Uterus (tissue), 4 donors: ENCODE results near the gene R3HCC1L. TPM values are rescaled to one million over a fixed set of nuclear protein-coding genes. Genes with fewer than 3 reads are reported as not detected.
"Not testable (repeated sequence)": the region's sequence is repeated elsewhere in the genome, so short reads cannot be mapped to it uniquely, and the experiment has no call there.

ENCODE experiments used
- DNase-seq, 2 donors: peaks; one replicate each; pipeline ENCODE4 v3.0.0-alpha.2; 2019 to 2020
- H3K27ac ChIP-seq, 2 donors: fragments of 200-600 bp; sonication (generic); 1 replicate in 1 of 2; 2 replicates in 1 of 2; pipeline ENCODE4 v1.5.1; 2016 to 2018
- H3K27me3 ChIP-seq, 2 donors: fragments of 200-600 bp; sonication (generic); one replicate each; pipeline ENCODE4 v1.5.1; 2018 to 2019; ENCODE audit warnings: control low read depth in 1 of 2
- H3K36me3 ChIP-seq, 2 donors: fragments of 200-600 bp; sonication (generic); one replicate each; pipeline ENCODE4 v1.5.1; 2019; ENCODE audit warnings: control low read depth in 1 of 2
- H3K4me1 ChIP-seq, 2 donors: fragments of 200-600 bp; sonication (generic); one replicate each; pipeline ENCODE4 v1.5.1; 2018 to 2019; ENCODE audit warnings: control low read depth in 1 of 2
- H3K4me3 ChIP-seq, 2 donors: fragments of 200-600 bp; sonication (generic); 1 replicate in 1 of 2; 2 replicates in 1 of 2; pipeline ENCODE4 v1.5.1; 2018 to 2019; ENCODE audit warnings: mild to moderate bottlenecking in 1 of 2
- H3K9me3 ChIP-seq, 2 donors: fragments of 200-600 bp; sonication (generic); one replicate each; pipeline ENCODE4 v1.5.1; 2019; ENCODE audit warnings: control low read depth in 1 of 2
- POLR2A ChIP-seq, 2 donors: fragments of 450-650 bp; IDR thresholded peaks; one replicate each; pipeline ENCODE4 v1.6.1; 2016; ENCODE audit warnings: antibody characterized with exemption in 2 of 2, mild to moderate bottlenecking in 1 of 2, moderate library complexity in 1 of 2
- intact Hi-C: fragments of 100-400 bp; cut with DNase I; formaldehyde crosslinking; loops from one replicate; pipeline ENCODE4 v1.15.1; 2023; ENCODE audit warnings: low total_unique reads
- total RNA-seq, 4 donors: library from RNA; depleted of rRNA in 3 of 4; stranded (reverse); fragments of >200 nt in 3 of 4; gene quantifications; one replicate each; pipeline versions ENCODE4 v1.1.0 to v1.2.4, GENCODE V29; 2014 to 2023
- TF ChIP-seq, protein P1 (sequence below), 4 experiments: fragments of 200-600 bp in 2 of 4; fragments of 450-650 bp in 2 of 4; sonication (generic) in 2 of 4; IDR thresholded peaks; one replicate each; pipeline ENCODE4 v1.5.1; 2016 to 2019; ENCODE audit warnings: antibody characterized with exemption in 4 of 4, mild to moderate bottlenecking in 2 of 4, moderate library complexity in 1 of 4
- donor health status: DM: yes; HTN: yes; CAD: no.

R3HCC1L gene
- total RNA-seq, 4 donors from 2014 or later, result 5.9 to 23.4 (median 10.8) TPM

DNA sequence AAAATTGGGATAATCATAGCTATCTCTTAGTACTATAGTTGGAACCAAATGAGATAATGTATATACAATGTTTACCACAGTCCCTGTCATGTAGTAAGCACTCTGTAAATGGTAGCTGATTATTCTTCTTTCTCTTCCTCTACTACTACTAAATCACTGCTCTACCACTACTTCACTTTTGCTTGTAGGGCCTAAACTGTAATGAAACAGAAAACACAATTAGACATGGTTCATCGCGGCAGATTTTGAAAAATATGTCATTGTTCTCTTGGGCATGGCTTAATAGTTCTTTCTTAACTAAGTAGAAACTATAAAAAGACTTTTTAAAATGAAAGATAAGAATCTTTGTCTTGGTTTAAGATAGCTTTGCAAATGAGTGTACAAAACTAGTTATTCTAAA, 34.9 kb downstream of the R3HCC1L start:
- no peak overlapping the region for H3K27ac ChIP-seq
- H3K4me1 ChIP-seq, result no peaks in the 10 kb centered on the region
- no peaks in the 10 kb centered on the region for H3K9me3 ChIP-seq
- TF ChIP-seq POLR2A (IDR thresholded peaks at IDR 0.05), result no peak
- TF ChIP-seq, protein P1, sequence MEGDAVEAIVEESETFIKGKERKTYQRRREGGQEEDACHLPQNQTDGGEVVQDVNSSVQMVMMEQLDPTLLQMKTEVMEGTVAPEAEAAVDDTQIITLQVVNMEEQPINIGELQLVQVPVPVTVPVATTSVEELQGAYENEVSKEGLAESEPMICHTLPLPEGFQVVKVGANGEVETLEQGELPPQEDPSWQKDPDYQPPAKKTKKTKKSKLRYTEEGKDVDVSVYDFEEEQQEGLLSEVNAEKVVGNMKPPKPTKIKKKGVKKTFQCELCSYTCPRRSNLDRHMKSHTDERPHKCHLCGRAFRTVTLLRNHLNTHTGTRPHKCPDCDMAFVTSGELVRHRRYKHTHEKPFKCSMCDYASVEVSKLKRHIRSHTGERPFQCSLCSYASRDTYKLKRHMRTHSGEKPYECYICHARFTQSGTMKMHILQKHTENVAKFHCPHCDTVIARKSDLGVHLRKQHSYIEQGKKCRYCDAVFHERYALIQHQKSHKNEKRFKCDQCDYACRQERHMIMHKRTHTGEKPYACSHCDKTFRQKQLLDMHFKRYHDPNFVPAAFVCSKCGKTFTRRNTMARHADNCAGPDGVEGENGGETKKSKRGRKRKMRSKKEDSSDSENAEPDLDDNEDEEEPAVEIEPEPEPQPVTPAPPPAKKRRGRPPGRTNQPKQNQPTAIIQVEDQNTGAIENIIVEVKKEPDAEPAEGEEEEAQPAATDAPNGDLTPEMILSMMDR (IDR thresholded peaks at IDR 0.05), result no peak
- H3K4me3 ChIP-seq, result no peak overlapping the region
- no peak for DNase-seq
- intact Hi-C loops, result loop anchor here (10.0 kb wide), 1 partner anchor 145 kb away; no protein-coding TSS in a partner anchor
- no peaks in the 10 kb centered on the region for H3K36me3 ChIP-seq
- H3K27me3 ChIP-seq, result no peaks in the 10 kb centered on the region

DNA sequence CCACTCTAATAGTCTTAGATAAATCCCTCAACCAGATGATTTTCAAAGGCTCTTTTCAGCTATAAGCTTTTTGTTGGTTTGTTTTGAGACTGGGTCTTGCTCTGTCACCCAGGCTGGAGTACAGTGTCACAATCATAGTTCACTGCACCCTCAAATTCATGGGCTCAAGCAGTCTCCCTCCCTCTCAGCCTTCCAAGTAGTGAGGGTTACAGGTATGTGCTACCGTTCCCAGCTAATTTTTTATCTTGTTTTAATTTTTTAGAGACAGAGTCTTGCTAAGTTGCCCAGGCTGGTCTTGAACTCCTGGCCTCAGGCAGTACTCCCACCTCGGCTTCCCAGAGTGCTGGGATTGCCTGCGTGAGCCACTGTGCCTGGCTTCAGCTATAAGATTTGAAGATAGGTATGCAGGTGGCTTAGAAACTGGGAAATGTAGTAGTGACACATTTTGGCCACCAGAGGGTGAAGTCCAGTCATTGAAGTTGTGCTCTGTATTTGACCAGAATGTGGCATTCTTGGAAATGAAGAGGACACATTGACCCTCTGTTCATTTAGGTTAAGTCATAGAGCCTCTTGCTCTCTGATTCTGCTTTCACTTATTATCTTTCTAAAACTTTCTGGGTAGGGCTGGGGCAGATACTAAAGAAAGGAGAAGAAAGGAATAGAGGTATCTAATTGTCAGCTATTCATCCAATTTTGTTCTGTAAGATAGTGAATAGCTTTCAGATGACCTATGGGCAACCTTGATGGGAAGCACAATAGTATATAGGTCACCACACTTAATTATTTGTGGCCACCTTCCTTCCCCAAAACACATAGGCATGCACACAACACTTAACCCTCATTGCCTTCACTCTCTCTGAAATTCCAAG, 36.0 kb downstream of the R3HCC1L start:
- H3K4me1 ChIP-seq, result no peaks in the 10 kb centered on the region
- intact Hi-C loops, result no loop called here
- TF ChIP-seq, protein P1 (IDR thresholded peaks at IDR 0.05), result peak; percentile 62 to 74 (median 68)
- TF ChIP-seq POLR2A (IDR thresholded peaks at IDR 0.05), result no peak
- no peaks in the 10 kb centered on the region for H3K27me3 ChIP-seq
- DNase-seq, result peak in 1 of 2 donors; percentile 25
- no peaks in the 10 kb centered on the region for H3K9me3 ChIP-seq
- H3K4me3 ChIP-seq, result no peak overlapping the region
- H3K36me3 ChIP-seq, result no peaks in the 10 kb centered on the region
- H3K27ac ChIP-seq, result no peak overlapping the region

DNA sequence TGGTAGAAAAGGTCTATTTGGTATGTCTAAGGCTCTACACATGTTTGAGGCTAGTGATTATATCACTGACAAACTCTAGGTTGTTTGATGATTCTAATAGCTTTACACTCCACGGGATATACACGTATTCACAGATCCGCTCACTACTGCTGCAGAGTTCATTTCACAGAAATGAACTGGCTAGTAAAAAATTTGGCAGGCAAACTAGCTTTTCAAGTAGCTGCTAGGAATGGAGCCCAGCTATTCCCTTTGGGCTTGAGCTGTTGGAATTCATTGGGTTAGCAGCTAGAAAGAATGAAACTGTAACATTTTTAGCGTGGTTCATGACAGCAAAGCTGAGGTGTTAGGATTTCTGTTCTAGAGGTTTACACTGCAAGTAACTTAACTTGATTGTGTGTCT, 37.6 kb downstream of the R3HCC1L start:
- no peaks in the 10 kb centered on the region for H3K9me3 ChIP-seq
- no peaks in the 10 kb centered on the region for H3K36me3 ChIP-seq
- TF ChIP-seq, protein P1 (IDR thresholded peaks at IDR 0.05), result no peak
- no peak for TF ChIP-seq POLR2A (IDR thresholded peaks at IDR 0.05)
- no peak overlapping the region for H3K4me3 ChIP-seq
- H3K27me3 ChIP-seq, result no peaks in the 10 kb centered on the region
- intact Hi-C loops, result no loop called here
- H3K27ac ChIP-seq, result no peak overlapping the region
- H3K4me1 ChIP-seq, result no peaks in the 10 kb centered on the region
- peak in 1 of 2 donors; percentile 24 for DNase-seq

DNA sequence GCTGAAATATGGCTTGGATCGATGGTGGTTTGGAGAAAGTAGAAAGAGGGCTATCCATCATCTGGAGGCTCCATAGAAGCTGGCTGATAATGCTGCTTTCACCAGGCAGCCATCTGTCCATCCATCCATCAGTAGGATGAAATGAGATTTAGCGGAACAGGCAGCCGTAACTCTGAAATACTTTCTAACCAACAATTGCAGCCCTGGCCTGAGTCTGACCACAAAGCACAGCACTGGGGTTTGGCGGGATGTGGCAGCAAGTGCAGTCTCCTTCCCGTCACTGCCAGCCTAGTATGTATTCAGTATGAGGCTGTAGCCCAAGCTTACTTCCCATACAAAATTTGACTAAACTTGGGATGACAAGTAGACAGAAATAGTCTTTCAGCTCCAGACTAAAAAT, 38.0 kb downstream of the R3HCC1L start:
- no peak overlapping the region for H3K27ac ChIP-seq
- no peaks in the 10 kb centered on the region for H3K4me1 ChIP-seq
- TF ChIP-seq, protein P1 (IDR thresholded peaks at IDR 0.05), result no peak
- no peak for TF ChIP-seq POLR2A (IDR thresholded peaks at IDR 0.05)
- H3K36me3 ChIP-seq, result no peaks in the 10 kb centered on the region
- no peaks in the 10 kb centered on the region for H3K27me3 ChIP-seq
- no peak overlapping the region for H3K4me3 ChIP-seq
- no peaks in the 10 kb centered on the region for H3K9me3 ChIP-seq
- intact Hi-C loops, result no loop called here
- no peak for DNase-seq

DNA sequence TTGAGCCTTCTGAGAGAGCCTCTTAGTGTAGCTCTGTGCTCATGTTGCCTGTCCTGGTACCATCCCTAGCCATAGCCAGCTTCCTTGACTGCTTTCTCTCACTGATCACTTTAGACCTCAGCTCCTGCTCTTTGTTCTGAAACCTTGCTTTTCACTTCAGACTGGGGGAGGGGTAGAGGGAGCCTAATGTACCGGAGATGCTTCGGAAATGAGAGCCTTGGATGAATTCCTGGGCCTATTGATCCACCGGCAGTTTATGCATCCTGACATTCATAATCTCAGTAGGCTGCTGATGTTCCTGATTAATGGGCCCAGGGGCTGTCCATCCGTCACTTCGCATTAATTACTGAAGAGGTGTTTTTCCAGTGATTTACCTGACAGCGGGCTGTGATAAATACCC, 38.8 kb downstream of the R3HCC1L start:
- no peak for TF ChIP-seq POLR2A (IDR thresholded peaks at IDR 0.05)
- TF ChIP-seq, protein P1 (IDR thresholded peaks at IDR 0.05), result no peak
- no peak for DNase-seq
- Histone ChIP-seq H3K27ac (no peak overlapping the region), H3K4me3 (no peak overlapping the region), H3K4me1 (no peaks in the 10 kb centered on the region), H3K27me3 (no peaks in the 10 kb centered on the region), H3K9me3 (no peaks in the 10 kb centered on the region), H3K36me3 (no peaks in the 10 kb centered on the region)
- intact Hi-C loops, result no loop called here

DNA sequence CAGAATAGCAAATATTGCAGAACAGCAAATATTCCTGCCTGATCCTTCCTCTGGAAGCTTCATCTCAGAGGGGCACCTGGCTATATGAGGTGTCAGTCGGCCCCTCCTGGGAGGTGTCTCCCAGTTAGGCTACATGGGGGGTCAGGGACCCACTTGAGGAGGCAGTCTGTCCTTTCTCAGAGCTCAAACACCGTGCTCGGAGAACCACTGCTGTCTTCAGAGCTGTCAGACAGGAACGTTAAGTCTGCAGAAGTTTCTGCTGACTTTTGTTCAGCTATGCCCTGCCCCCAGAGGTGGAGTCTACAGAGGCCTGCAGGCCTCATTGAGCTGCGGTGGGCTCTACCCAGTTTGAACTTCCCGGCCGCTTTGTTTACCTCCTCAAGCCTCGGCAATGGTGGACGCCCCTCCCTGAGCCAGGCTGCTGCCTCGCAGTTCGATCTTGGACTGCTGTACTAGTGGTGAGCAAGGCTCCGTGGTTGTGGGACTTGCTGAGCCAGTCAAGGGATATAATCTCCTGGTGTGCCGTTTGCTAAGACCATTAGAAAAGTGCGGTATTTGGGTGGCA, 48.0 kb downstream of the R3HCC1L start:
- H3K9me3 ChIP-seq, H3K4me1 ChIP-seq, intact Hi-C loops: not testable (repeated sequence)

More for the DNA sequence above, 48.0 kb downstream of the R3HCC1L start:
- not testable (repeated sequence) for H3K36me3 ChIP-seq, H3K4me3 ChIP-seq, H3K27ac ChIP-seq, DNase-seq, H3K27me3 ChIP-seq
